HG02870 (cell line): Measurements from ENCODE around the gene CCDC174.

ENCODE experiments used
- ATAC-seq: cut with Tn5 transposase; IDR thresholded peaks from one replicate; pipeline ENCODE4 v1.9.1; 2021; ENCODE audit warnings: mild to moderate bottlenecking, moderate library complexity; ENCODE audit not compliant: unreplicated experiment

CCDC174 gene

GRCh38 chr3:14698601-14699244, 47.2 kb downstream of the CCDC174 start:
- no peak for ATAC-seq

GRCh38 chr3:14699643-14700042, 48.1 kb downstream of the CCDC174 start:
- ATAC-seq, result no peak

GRCh38 chr3:14700891-14701290, 49.3 kb downstream of the CCDC174 start:
- ATAC-seq, result no peak

GRCh38 chr3:14701676-14702075, 50.1 kb downstream of the CCDC174 start:
- ATAC-seq, result no peak

- no peak for ATAC-seq
These were observed 51.7 kb downstream of the CCDC174 start for GRCh38 chr3:14703128-14703750.

GRCh38 chr3:14703791-14704190, 52.2 kb downstream of the CCDC174 start:
- no peak for ATAC-seq

GRCh38 chr3:14706096-14706495, 54.5 kb downstream of the CCDC174 start:
- no peak for ATAC-seq

GRCh38 chr3:14716591-14716990, 65.0 kb downstream of the CCDC174 start:
- ATAC-seq, result no peak

- ATAC-seq, result no peak
These were observed 65.7 kb downstream of the CCDC174 start for GRCh38 chr3:14717307-14717706.

- peak; percentile 47 for ATAC-seq
These were observed 67.0 kb downstream of the CCDC174 start for GRCh38 chr3:14718539-14718938.

GRCh38 chr3:14719006-14719405, 67.4 kb downstream of the CCDC174 start:
- ATAC-seq, result peak; percentile 11

- no peak for ATAC-seq
These were observed 69.7 kb downstream of the CCDC174 start for GRCh38 chr3:14721126-14721864.
